Measurements from ENCODE around the gene WNT7B. TPM values are rescaled to one million over a fixed set of nuclear protein-coding genes. Genes with fewer than 3 reads are reported as not detected.

WNT7B gene
- total RNA-seq, 1 donor from 2014 or later, result not detected

- no peak for DNase-seq (ENCODE audit: low spot score)
These were observed 62.7 kb downstream of the WNT7B start for GRCh38 chr22:45914309-45914708.

GRCh38 chr22:45912910-45913309, 64.1 kb downstream of the WNT7B start:
- no peak for DNase-seq (ENCODE audit: low spot score)

- DNase-seq (ENCODE audit: low spot score), result no peak
These were observed 65.2 kb downstream of the WNT7B start for GRCh38 chr22:45911601-45912271.

- DNase-seq (ENCODE audit: low spot score), result no peak
These were observed 66.0 kb downstream of the WNT7B start for GRCh38 chr22:45910928-45911467.

GRCh38 chr22:45908961-45909360, 68.0 kb downstream of the WNT7B start:
- no peak for DNase-seq (ENCODE audit: low spot score)

GRCh38 chr22:45907996-45908395, 69.0 kb downstream of the WNT7B start:
- DNase-seq (ENCODE audit: low spot score), result no peak

- no peak for DNase-seq (ENCODE audit: low spot score)
These were observed 69.6 kb downstream of the WNT7B start for GRCh38 chr22:45907378-45907777.

GRCh38 chr22:45906946-45907345, 70.0 kb downstream of the WNT7B start:
- no peak for DNase-seq (ENCODE audit: low spot score)

- no peak for DNase-seq (ENCODE audit: low spot score)
These were observed 70.8 kb downstream of the WNT7B start for GRCh38 chr22:45905924-45906865.

GRCh38 chr22:45905326-45905923, 71.5 kb downstream of the WNT7B start:
- DNase-seq (ENCODE audit: low spot score), result no peak

GRCh38 chr22:45904236-45904635, 72.7 kb downstream of the WNT7B start:
- no peak for DNase-seq (ENCODE audit: low spot score)

- no peak for DNase-seq (ENCODE audit: low spot score)
These were observed 73.4 kb downstream of the WNT7B start for GRCh38 chr22:45903355-45904135.

GRCh38 chr22:45897736-45898135, 79.2 kb downstream of the WNT7B start:
- no peak for DNase-seq (ENCODE audit: low spot score)

GRCh38 chr22:45896964-45897538, 79.9 kb downstream of the WNT7B start:
- DNase-seq (ENCODE audit: low spot score), result no peak

GRCh38 chr22:45896153-45896951, 80.6 kb downstream of the WNT7B start:
- no peak for DNase-seq (ENCODE audit: low spot score)

- no peak for DNase-seq (ENCODE audit: low spot score)
These were observed 81.4 kb downstream of the WNT7B start for GRCh38 chr22:45895436-45896152.

- no peak for DNase-seq (ENCODE audit: low spot score)
These were observed 83.4 kb downstream of the WNT7B start for GRCh38 chr22:45893516-45893915.

GRCh38 chr22:45892681-45893461, 84.1 kb downstream of the WNT7B start:
- DNase-seq (ENCODE audit: low spot score), result no peak

Measured in mesenteric fat pad (tissue), 1 donor.